Bronchial epithelial cell (primary cell): ENCODE measurements around the gene SLC37A1. TPM values are rescaled to one million over a fixed set of nuclear protein-coding genes. Genes with fewer than 3 reads are reported as not detected.
A peak's percentile ranks its signal among the peaks of the same experiment; 100 is the strongest.

Experiments used
- DNase-seq: peaks from one replicate; pipeline ENCODE4 v3.0.0-alpha.2; 2010; ENCODE audit warnings: low read depth
- FAIRE-seq: peaks from 2 replicates; lab custom pipeline; 2011; peaks lifted over from hg19 to GRCh38; lab: Jason Lieb, UNC
- H3K27me3 ChIP-seq: 2 replicates; pipeline ENCODE4 v1.5.1; 2011; ENCODE audit warnings: low read length; ENCODE audit not compliant: control insufficient read depth, insufficient read depth
- H3K36me3 ChIP-seq: 2 replicates; pipeline ENCODE4 v1.5.1; 2011; ENCODE audit warnings: low read length; ENCODE audit not compliant: control insufficient read depth, insufficient read depth
- H3K4me3 ChIP-seq: 2 replicates; pipeline ENCODE4 v1.5.1; 2011; ENCODE audit warnings: mild to moderate bottlenecking, low read depth, low read length, control low read depth
- total RNA-seq: library from RNA; depleted of rRNA; stranded (reverse); fragments of >200 nt; gene quantifications from 2 replicates; pipeline ENCODE4 v1.2.1, GENCODE V29; 2014
- TF ChIP-seq, protein P1 (sequence below): IDR thresholded peaks from 2 replicates; pipeline ENCODE4 v1.5.1; 2011; ENCODE audit warnings: mild to moderate bottlenecking, moderate library complexity, low read length, control low read depth, inconsistent platforms; ENCODE audit not compliant: insufficient read depth, severe bottlenecking

Gene SLC37A1
- total RNA-seq, 1 donor from 2014 or later, result 7.1 TPM

DNA sequence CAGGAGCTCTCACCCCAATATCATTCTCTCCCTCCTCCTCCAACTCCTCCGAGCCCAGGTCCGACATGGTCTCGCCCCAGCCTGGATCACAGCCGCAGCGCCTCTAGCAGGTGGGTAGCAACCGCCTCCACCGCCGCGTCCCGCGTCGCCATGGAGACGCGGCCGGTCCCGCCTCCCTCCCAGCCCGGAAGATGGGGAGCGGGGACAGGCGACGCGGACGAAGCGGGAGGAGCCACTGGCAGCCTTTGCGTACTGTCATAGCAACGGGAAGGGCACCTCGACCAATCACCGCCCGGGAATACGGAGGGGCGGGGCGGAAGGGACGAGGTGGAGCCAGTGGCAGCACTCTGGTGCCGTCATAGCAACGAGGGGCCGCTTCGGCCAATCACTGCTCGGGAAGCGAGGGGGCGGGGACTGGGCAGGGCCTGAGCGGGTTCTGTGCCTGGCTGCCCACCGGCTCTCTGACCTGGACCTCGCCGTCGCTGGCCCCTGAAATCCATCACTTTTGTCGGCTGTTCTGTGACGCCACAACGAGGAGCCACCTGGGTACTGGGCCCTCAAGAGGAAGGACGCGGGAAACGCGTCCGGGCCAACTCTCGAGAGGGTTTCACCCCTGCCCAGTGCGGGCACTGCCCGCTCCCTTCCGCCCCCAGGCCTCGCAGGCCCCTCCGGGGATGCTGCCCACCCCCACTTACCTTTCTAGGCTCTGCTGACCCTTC, 17.4 kb upstream of the SLC37A1 start, which contains the start of gene RSPH1:
Gene RSPH1, minus strand, starts transcription at position 105 of the 719 bp plus-strand sequence. Its CDS starts 38 bp downstream, at position 67.
- Histone ChIP-seq H3K4me3 (peak within 1 kb of the TSS; percentile 62), H3K27me3 (no peaks in the 10 kb centered on the region), H3K36me3 (no peaks in the 10 kb centered on the region)
- DNase-seq, result peak; percentile 94
- TF ChIP-seq, protein P1, sequence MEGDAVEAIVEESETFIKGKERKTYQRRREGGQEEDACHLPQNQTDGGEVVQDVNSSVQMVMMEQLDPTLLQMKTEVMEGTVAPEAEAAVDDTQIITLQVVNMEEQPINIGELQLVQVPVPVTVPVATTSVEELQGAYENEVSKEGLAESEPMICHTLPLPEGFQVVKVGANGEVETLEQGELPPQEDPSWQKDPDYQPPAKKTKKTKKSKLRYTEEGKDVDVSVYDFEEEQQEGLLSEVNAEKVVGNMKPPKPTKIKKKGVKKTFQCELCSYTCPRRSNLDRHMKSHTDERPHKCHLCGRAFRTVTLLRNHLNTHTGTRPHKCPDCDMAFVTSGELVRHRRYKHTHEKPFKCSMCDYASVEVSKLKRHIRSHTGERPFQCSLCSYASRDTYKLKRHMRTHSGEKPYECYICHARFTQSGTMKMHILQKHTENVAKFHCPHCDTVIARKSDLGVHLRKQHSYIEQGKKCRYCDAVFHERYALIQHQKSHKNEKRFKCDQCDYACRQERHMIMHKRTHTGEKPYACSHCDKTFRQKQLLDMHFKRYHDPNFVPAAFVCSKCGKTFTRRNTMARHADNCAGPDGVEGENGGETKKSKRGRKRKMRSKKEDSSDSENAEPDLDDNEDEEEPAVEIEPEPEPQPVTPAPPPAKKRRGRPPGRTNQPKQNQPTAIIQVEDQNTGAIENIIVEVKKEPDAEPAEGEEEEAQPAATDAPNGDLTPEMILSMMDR, result no peak
- no peak for FAIRE-seq

DNA sequence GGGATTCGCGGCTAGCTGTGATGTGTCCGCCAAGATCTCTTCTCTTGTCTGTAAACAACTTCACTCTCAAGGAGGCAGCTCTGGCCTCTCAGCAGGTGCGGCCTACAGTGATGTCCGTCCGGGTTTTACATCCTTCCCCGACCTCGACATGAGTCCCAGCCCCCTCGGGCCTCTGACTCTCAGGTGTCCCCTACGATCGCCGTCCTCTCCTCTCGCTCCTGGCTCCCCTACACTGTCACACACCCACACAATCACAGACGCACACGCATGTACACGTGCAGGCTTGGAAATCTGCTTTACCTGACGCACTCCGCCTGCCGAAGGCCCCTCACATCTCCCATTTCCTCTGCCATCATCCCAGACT, 16.8 kb upstream of the SLC37A1 start:
- H3K36me3 ChIP-seq, result no peaks in the 10 kb centered on the region
- FAIRE-seq, result no peak
- no peak for DNase-seq
- peak overlapping the region; percentile 62 for H3K4me3 ChIP-seq
- TF ChIP-seq, protein P1, result no peak
- H3K27me3 ChIP-seq, result no peaks in the 10 kb centered on the region

DNA sequence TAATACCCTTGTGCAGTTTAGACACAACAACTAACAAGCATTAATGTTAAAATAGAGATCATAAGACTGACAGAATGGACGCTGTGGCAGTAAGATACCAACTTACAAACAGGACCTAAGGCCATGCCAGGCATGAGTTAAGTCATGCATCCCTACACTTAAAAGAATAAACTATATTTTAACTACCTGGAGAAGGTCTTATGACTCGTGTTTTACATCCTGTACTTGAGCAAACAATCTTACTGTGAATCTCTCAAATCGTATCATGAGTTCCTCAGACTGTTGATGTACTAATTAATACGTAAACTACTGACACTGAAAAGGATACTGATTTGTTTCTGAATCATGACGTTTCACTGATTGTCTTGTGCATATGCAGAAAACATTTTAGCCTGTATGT, 15.6 kb upstream of the SLC37A1 start:
- TF ChIP-seq, protein P1, result no peak
- no peak for FAIRE-seq
- H3K4me3 ChIP-seq, result no peak overlapping the region
- no peaks in the 10 kb centered on the region for H3K27me3 ChIP-seq
- DNase-seq, result no peak
- no peaks in the 10 kb centered on the region for H3K36me3 ChIP-seq

DNA sequence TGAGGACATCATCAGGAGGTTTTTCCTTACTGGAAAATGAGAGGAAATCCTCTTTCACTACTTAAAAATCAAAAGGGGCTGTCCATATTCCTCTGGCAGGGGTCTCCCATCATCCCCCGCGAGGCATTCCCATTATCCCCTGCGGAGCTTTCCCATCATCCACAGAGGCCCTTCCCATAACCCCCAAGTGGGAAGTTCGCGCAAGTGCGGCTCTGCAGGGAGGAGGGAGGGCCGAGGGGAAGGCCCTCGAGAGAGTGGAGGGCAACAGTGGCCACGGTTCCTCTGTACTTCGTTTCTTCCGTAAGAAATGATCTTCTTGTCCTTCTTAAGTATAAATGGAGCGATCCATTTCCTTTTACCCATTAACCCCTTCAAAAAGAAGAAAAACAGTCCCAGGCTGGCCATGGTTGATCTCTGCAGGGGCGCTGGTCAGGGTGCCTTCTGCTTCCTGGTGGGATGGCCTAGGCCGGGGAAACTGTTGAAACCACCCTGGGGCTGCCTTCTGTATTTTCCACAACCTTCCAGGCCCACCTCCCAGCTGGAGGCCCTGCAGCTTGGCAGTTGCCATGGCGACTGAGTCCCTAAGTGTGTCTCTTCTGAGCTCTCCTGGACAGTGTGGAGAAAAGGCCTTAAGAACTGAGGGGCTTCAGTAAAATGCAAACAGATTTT, 14.1 kb upstream of the SLC37A1 start:
- Histone ChIP-seq H3K27me3 (no peaks in the 10 kb centered on the region), H3K36me3 (no peaks in the 10 kb centered on the region), H3K4me3 (no peak overlapping the region)
- TF ChIP-seq, protein P1, result no peak
- no peak for FAIRE-seq
- no peak for DNase-seq

DNA sequence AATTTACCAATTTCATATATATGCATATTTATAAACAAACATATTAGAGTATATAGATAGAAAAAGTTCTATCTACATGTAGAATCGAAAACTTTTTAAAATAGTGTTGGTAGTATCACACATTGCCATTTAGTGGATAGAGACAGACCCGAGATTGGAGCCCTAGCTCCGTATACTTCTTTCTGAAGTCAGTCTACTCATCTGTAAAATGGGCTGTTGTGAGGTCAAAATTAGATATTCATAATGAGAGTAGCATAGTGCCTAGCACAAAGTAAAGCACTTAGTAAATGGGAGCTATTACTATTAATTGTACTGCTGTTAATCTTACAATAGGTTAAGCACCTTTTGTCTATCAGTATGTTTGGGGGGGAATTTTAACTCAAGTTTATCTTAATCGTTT, 13.4 kb upstream of the SLC37A1 start:
- H3K4me3 ChIP-seq, result no peak overlapping the region
- TF ChIP-seq, protein P1, result no peak
- H3K27me3 ChIP-seq, result no peaks in the 10 kb centered on the region
- H3K36me3 ChIP-seq, result no peaks in the 10 kb centered on the region
- DNase-seq (no peak), FAIRE-seq (no peak)
